Stimulated activated CD8-positive, alpha-beta memory T cell treated with anti-CD3 and anti-CD28 coated beads, Interleukin-12 subunit alpha, Interleukin-12 subunit beta, amount 100 ng/mL, for 24 hours (primary cell): ENCODE measurements around the gene LRMDA.
"Not testable (repeated sequence)": the region's sequence is repeated elsewhere in the genome, so short reads cannot be mapped to it uniquely, and the experiment has no call there.

Experiments
- DNase-seq: peaks from one replicate; pipeline ENCODE4 v3.0.0-alpha.2; 2020; ENCODE audit errors: extremely low read depth

Gene LRMDA

DNA sequence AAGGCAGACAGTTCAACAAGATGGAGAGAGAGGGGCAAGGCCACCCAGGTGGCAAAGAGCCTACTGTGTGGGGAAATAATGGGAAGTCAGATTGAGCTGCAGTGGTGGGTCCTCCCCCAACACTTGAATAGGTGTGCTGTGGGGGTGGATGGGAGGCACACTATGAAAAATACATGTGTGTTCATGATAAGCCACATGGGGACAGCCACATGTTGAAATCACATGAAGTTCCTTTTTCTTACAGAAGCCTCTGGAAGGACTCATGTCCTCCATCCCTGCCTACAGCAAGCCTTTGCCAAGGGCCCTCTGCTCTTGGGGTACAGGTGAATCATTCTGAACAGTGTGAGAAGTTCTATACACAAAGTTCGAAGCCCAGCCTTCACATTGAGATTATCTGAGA, 310.9 kb downstream of the LRMDA start:
- DNase-seq: no peak

DNA sequence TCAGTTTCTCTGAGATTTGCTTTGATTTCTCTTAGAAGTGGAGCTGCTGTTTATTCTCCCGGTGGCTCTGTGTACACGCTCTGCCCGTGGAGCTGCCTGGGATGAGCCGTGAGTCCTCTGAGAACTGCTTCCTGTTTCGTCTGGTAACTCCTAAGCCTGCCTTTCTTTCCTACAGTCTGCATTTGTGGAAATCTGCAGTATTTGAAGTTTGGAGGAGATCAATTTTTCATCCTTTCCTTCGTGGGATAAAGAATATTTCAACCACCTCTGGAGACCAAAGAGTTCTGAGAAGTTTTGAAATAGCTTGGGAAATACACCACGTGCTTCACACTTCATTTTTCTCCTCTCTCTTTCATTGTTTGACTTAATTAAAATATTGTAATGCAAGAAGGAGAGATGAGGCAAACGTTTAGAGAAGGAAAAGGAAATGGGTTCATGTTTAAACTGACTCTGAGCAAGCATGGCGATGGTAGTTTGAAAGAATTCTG, 311.9 kb downstream of the LRMDA start:
- no peak for DNase-seq

DNA sequence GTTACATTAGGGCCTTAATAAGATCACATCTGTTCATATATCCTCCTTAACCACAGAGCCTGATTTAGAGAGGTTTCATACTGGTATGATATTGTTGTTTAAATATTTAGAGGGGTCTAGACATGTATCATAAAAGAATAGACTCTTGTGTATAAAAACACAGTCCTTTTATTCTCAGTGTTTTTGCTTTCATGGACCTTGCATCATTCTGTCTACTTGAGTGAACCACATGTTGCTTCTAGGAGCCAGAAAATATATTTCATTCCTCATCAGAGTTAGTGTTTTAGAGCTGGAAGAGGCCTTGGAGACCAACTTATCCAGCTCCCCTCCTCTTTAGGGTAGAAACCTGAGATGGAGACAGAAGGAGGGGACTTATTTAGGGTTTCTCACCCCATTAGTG, 312.8 kb downstream of the LRMDA start:
- no peak for DNase-seq

GRCh38 chr10:75746356-75746755, 314.9 kb downstream of the LRMDA start:
- no peak for DNase-seq

DNA sequence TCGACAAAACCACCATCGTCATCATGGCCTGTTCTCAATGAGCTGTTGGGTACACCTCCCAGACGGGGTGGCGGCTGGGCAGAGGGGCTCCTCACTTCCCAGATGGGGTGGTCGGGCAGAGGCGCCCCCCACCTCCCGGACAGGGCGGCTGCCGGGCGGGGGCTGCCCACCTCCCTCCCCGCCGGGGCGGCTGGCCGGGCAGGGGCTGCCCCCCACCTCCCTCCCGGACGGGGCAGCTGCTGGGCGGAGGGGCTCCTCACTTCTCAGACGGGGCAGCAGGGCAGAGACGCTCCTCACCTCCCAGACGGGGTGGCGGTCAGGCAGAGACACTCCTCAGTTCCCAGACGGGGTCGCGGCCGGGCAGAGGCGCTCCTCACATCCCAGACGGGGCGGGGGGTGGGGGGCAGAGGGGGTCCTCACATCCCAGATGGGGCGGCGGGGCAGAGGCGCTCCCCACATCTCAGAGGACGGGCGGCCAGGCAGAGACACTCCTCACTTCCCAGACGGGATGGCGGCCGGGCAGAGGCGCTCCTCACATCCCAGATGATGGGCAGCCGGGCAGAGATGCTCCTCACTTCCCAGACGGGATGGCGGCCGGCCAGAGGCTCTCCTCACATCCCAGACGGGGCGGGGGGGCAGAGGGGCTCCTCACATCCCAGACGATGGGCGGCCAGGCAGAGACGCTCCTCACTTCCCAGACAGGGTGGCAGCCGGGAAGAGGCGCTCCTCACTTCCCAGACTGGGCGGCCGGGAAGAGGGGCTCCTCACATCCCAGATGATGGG, 318.9 kb downstream of the LRMDA start:
- not testable (repeated sequence) for DNase-seq

- DNase-seq: no peak
These were observed 319.8 kb downstream of the LRMDA start for GRCh38 chr10:75751232-75751631.

DNA sequence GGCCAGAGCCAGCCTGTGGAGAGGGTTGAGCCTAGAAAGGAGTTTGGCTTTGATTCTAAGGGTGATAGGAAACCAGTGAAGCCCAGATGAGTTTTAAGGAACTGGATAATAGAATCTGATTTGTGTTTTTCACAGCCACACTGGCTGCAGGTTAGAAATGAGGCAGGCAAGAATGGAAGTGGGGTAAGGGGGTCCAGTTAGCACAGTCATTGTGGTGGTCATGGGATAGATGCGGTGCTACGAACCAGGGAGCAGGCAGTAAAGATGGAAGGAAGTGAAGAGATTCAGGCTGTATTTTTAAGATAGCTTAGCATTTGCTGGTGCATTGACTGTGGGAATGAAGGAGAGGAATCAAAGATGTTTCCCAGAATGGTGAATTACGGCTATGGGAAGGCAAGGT, 322.2 kb downstream of the LRMDA start:
- no peak for DNase-seq

DNA sequence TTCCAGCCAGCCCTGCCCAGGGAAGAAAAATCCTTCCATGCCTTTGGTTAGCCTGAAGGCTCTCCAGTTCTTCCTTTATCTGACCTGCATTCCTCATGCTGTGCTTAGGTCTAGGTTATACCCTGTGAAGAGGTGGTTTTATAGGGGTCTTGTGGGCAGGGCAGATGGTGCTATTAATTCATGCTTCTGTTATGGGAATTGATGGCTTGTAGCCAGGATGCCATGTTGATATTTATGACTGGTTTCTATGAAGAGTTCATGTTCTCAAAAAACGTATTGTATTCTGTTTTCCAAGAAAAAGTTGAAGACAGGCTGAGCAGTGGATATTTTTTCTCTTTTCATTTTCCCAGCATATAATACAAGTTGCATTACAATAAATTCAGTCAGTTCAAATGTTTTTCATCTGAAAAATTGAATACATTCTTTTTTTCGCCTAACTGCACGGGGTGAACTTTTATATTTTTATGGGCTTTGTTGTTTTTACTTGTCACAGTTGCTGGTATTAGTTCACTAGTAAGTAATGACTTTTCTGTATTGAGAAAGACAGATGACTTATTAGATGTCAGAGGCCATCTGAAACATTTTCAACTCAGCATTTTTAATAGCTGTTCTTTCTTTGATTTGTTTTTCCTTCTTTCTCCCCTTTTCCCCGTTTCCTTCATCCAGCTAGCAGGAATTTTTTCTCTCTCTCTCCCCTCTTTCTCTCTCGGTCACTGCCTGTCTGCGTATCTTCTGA, 322.8 kb downstream of the LRMDA start:
- DNase-seq: no peak

DNA sequence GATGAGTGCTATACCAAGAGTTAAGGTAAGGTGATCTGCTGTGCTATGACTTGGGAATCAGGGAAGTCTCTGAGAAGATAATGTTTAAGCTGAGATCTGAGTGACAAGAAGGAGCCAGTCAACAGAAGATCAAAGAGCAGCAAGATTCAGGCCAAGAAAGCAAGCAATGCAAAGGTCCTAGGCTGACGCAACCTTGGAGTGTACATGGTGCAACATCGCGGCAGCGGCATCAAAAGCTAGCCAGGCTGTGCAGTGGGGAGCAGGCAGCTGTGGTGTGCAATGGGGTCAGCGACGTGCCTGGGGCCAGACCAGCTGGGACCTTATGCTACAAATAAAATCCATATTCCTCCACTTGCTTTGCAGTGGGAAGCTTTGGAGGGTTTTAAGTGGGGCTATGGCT, 324.1 kb downstream of the LRMDA start:
- no peak for DNase-seq

- no peak for DNase-seq
These were observed 329.9 kb downstream of the LRMDA start for GRCh38 chr10:75761289-75761688.

- DNase-seq: no peak
These were observed 331.0 kb downstream of the LRMDA start for GRCh38 chr10:75762431-75762802.

GRCh38 chr10:75763652-75764051, 332.2 kb downstream of the LRMDA start:
- no peak for DNase-seq

GRCh38 chr10:75764974-75765788, 333.8 kb downstream of the LRMDA start:
- DNase-seq: no peak

GRCh38 chr10:75765789-75766096, 334.3 kb downstream of the LRMDA start:
- no peak for DNase-seq

- DNase-seq: no peak
These were observed 334.7 kb downstream of the LRMDA start for GRCh38 chr10:75766106-75766505.

GRCh38 chr10:75766752-75767151, 335.3 kb downstream of the LRMDA start:
- DNase-seq: not testable (repeated sequence)

- DNase-seq: no peak
These were observed 339.2 kb downstream of the LRMDA start for GRCh38 chr10:75770626-75771081.

GRCh38 chr10:75771606-75772005, 340.2 kb downstream of the LRMDA start:
- no peak for DNase-seq

DNA sequence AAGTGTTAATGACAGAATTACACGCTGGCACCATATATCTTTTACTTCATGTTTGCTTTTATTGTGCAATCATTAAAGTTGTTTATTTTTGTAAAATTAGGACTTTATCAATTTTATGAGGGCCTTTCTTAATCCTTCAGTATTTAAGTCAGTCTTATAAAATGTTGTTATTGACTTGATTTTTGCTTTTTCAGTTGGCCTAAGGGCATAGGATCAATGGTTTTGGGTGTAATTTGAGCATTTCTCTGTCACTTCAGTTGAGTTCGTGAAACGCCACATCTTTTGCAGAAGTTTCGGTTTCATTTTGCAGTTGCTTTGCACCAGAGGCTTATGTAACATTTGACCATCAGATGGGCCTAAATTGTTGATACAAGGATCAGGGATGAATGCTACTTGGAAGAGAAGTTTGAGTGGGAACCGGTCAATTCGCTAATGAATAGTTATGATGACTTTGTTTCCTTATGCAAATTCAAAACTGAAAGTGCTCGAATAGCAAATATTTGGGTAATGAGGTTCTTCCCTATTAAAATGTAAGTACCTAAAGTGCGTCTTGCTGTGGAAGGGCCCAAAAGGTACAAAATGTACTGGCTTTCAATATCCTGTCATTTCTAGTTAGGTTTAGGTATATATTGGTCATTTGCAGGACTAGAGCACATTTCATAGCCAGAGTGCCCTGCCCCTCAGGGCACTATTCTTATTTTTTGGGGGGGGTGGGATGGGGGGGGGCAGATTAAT, 340.9 kb downstream of the LRMDA start:
- DNase-seq: no peak

DNA sequence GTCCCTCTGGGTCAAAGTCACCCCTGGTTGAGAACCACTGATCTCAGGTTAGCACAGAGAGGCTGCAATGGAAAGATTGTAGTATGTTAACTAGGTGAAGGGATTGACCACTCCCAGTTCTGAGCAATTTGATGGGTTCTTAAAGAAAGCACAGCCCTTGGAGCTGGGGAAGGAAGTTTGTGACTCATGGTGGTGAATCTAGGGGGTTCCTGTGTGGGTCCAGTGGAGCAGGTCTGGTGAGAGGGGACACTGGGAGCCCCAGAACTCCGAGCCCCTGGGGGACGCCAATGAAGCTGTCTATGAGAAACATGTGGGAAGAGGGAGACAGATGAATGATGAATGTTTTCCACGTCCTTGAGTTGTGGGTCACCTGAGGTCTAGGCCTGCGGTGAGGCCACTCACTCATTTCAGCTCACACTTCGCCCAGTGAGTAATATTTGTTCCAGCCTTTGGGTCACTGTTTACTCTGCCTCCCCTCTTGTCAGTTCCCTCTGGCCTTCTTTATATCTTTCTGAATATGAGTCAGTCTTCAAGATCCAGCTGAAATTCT, 341.9 kb downstream of the LRMDA start:
- no peak for DNase-seq
